HG02840 (cell line): ENCODE measurements around the gene GSK3B.
"Not testable (repeated sequence)": the region's sequence is repeated elsewhere in the genome, so short reads cannot be mapped to it uniquely, and the experiment has no call there.

Experiments used
- ATAC-seq: cut with Tn5 transposase; IDR thresholded peaks from one replicate; pipeline ENCODE4 v1.9.1; 2021; ENCODE audit warnings: mild to moderate bottlenecking, moderate library complexity, moderate number of reproducible peaks; ENCODE audit not compliant: unreplicated experiment, low FRiP score

GSK3B gene

DNA sequence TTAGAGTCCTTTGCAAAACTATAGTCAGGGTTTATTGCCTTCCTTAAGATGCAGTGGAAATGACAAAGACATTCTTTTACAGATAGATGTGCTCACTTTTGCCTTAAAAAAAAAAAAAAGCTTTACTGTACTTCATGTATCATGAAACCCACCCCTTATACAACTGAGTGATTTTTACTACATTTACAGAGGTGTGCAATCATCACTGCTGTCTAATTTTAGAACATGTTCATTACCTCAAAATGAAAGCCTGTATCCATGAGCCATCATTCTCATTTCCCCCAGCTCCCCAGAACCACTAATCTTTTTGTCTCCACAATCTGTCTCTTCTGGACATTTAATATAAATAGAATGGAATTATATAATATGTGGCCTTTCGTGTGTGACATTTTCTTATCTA is 200.5 kb downstream of the GSK3B start:
- no peak for ATAC-seq

DNA sequence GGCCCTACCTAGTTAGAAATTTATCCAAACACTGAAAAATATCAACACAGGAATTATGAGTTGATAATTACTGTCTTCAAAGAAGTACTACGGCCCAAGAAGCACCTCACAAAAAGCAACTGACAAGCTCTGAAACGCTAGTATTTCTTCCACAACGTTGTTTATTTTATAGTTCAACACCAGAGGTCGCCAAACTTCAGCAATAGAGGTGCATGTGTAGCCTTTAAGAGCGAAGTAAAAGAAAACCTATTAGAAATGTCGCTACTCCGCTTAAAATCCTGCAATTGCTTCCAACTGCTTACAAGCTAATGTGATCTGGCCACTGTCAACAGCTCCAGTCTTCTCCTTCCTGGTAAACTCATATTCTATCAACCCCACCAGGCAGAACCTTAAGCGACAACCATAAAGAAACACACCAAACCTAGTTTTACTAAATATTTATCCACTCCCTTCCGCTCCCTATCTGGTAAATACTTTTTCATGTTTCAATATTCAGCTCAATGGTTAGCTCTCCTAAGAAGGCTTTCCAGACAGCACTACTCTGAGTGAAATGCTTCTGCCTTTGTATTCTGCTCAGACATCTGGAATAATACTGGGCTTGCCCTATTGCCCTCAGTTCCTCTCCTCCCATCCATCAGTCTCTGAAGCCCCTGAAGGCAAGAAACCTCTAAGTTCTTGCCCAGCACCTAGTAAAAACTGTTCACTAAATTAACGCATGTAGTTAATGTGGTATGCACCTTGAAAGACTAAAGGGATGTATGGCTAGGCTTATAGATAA is 202.1 kb downstream of the GSK3B start:
- ATAC-seq = no peak

DNA sequence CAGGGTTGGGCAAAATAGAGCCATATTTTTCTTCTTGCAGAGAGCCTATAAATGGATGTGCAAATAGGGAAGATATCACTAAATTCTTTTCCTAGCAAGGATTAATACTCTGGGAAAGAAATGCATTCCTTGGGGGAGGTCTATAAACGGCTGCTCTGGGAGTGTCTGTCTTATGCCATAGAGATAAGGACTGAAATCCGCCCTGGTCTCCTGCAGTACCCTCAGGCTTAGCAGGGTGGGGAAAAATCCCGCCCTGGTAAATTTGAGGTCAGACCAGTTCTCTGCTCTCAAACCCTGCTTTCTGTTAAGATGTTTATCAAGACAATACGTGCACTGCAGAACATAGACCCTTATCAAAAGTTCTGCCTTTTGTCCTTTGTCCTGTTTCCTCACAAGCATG is 205.6 kb downstream of the GSK3B start:
- not testable (repeated sequence) for ATAC-seq

DNA sequence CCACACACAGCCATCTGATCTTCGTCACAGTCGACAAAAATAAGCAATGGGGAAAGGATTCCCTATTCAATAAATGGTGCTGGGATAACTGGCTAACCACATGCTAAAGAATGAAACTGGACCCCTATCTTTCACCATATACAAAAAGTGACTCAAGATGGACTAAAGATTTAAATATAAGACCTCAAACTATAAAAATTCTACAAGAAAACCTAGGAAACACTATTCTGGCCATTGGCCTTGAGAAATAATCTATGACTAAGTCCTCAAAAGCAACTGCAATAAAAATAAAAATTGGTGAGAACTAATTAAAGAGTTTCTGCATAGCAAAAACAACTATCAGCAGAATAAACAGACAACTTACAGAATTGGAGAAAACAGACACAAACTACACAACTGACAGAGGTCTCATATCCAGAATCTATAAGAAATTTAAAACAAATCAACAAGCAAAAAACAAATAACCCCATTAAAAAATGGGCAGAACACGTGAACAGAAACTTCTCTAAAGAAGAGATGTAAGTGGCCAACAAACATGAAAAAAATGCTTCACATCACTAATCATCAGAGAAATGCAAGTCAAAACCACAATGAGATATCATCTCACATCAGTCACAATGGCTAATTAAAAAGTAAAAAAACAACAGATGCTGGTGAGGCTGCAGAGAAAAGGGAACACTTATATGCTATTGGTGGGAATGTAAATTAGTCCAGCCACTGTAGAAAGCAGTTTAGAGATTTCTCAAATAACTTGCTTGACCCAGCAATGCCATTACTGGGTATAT is 208.3 kb downstream of the GSK3B start:
- ATAC-seq = no peak

DNA sequence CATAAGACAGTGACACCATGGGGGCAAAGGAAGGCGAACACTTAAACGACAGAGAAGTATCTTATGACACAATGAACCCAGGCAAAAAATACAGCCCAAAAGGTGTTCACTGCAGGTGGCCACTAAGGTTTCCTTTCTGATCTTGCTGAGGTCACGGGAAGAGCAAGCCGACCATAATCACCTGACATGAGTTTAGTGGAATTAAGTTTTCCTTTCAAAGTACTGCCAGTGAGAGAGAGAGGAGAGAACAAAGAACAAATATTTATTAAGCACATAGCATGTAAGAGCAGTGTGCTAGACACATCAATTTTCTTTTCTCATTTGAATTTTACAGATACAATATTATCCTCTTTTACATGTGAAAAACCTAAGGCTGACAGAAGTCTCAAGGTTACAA is 210.1 kb downstream of the GSK3B start:
- no peak for ATAC-seq

DNA sequence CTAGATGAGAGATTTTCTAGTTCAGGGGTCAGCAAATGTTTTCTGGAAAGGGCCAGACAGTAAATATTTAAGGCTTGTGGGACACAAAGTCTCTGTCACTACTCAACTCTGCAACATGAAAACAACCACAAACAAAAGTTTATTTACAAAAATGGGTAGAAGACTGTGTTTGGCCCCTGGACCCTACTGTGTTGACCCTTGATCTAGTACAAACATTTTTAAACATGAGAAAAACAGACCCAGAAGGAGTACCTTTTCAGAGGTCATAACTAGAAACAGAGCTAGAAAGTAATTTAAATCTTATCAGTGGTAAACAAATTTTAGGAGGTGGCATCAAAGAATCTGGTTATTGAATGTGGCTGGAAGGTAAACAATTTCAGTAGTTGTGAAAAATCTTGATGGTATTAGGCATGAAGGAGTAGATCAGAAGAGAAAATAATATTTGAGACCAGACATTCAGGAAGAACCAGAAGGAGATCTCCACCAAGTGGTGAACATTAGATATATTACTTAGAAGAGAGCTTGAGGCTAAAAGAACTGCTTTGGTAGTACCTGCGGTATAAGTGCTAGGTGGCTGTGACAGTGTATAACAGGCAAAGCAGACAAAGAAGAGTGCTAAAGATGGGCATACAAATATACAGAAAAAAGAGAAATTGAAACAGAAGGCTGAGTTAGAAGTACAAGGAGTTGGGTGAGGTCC is 210.6 kb downstream of the GSK3B start:
- ATAC-seq = no peak

DNA sequence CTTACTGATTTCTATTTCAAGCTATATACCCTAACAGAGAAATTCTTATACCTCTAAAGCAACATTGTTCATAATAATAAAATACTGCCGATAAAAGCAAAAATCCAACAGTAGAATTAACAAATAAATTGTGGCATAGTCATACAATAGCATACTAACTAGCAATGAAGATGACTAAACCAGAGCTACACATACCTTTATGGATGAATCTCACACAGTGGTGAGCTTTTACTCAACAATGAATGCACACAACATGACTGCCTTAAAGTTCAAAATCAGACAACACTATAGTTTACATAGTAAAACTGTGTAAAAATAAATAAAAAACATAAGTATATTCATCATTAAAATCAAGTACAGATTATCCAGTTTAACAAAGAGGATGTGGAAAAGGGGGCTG is 213.3 kb downstream of the GSK3B start:
- ATAC-seq = no peak

DNA sequence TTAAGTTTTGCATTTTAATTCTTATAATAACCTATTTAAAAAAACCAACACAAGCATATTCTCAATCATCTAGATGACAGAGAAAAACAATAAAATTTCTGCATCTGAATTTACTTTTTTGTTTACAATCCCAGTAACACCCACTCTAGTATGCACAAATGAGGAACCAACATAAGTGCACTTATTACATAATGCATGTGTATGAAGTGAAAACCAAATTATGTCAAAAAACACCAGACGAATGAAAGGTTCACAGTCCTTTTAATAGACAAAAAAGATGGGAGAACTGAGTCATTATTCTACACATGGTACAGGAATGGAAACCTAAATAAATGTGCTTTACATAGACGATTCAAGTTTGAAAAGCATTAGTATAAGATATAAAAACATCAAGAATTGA is 220.6 kb downstream of the GSK3B start:
- no peak for ATAC-seq

DNA sequence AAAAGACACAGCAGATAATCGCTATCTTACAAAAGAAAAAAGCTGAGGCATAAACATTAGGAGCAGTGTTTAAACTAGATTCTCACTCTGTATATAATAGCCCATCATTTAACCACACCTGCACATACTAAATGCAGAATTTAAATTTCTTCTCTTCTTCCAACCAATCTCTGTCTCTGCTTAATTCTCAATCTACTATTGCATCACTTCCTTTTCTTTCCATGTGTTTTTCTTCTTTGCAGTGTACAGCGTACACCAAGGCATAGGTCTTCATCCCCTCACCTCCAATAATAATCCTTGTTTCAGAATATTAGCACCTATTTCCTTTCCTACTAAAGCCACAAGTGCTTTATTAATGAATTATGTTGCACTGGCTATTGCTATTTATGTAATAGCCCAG is 221.5 kb downstream of the GSK3B start:
- ATAC-seq = no peak

DNA sequence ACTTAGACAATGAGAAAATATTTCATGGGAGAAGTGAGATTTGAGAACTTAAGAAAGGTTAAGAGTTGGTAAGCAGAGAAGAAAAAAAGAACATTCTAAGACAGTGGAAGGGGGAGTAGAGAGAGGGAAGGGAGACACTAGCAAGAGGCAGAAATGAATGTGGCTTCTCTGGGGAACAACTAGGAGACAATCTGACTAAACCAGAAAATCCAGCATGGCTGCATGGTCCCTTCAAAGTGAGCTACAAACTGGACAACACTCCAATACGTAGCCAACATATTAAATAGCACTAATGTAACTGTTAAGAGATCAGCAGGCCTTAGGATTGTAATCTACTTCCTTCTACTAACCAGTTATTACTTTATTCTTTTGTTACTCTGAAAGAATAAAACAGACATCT is 222.7 kb downstream of the GSK3B start:
- ATAC-seq = no peak

DNA sequence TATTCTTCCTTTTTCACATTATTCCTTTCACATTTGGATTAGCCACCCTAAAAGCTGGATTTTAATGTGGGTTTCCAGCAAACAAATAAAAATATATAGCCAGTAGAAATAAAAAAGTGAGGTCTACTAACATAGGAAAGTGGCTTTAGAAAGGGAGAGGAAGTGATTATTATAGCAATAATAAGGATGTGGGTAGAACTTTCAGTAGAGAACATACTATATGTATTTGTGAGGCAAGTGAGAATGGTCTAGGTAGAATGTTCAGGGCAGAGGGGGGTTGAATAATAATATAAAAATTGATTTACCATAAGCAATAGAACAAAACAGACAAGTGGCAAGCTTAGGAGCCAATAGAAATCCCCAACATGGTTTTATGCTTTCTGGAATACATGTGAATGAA is 223.7 kb downstream of the GSK3B start:
- ATAC-seq = no peak

DNA sequence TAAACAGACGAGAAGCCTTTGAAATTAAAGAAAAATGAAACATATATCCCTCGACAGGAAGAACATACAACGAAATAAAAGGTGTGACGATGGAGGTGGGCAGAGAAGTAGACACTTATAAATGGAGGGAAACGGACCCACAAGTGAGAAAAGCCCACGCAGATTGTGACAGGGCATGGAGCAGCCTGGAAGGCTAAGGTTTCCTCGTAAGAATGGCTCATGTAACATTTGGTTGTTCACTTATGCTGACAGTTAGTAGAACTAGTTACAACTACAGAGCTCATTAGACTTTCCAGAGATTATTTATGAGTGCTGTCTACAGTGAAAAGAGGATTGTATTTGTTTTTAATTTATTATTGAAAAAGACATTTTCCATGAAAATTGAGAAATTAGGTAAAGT is 229.8 kb downstream of the GSK3B start:
- ATAC-seq = no peak

DNA sequence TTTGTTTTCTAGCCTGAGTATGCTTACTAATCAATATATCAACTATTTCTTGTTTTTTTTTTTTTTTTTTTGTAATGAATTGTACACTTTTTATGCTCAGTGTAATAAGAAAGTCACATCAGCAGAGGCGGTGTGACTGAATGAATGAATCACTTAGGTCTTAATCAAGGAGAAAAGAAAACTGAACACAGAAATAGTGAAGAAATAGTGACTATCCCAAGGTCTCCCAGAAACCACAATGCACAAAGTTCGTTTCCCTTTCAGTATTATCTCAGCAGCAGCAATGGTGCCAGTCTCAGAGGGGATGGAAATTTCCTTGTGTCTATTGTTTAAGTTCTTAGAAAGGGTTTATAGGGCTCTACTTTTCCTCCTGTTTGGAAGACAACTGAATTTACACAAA is 231.6 kb downstream of the GSK3B start:
- no peak for ATAC-seq

DNA sequence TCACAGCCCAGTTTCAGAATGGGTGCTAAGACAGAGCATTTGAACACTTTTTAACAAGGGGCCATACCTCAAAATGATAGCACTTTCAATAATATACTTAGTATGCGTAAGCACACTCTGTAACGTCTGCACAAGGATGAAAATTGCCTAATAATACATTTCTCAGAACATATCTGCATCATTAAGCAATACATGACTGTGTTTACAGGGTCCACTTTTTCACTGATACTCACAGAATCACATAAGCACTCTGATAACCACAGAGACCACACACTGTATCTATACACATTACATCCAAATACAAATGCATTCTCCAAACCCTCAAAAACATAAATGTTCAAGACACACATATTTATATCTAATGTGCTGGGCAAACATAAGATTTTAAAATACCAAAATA is 232.6 kb downstream of the GSK3B start:
- no peak for ATAC-seq

DNA sequence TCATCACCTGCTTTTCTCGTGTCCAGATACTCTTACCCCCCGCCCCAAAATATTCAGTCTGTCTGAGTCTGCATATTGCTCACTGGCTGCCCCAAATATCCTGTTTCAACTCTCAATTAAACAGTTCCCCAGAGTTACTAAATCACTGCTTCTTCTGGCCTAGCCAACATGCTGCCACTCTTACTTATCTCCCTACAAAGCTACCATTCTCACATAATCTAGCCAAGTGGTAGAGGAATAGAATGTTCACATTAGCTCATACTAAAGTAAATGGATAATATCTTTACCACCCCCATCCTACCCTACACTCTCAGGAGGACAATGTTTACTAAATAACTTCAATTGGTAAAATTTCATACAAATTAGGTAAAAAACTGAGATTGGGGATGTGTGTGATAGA is 234.5 kb downstream of the GSK3B start:
- no peak for ATAC-seq

DNA sequence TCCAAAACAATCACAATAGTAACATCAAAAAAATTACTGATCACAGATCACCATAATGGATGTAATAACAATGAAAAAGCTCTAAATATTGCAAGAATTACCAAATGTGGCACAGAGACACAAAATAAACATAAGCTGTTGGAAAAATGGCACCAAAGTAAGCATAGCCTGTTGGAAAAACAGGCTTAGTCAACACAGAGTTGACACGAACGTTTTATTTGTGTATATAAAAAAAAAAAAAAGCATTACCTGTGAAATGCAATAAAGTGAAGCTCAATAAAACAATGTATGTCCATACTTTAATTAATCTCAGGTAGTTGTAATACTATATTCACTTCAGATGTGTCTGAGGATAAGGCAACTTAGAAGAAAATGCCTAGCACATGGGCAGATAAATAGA is 235.3 kb downstream of the GSK3B start:
- ATAC-seq = no peak

DNA sequence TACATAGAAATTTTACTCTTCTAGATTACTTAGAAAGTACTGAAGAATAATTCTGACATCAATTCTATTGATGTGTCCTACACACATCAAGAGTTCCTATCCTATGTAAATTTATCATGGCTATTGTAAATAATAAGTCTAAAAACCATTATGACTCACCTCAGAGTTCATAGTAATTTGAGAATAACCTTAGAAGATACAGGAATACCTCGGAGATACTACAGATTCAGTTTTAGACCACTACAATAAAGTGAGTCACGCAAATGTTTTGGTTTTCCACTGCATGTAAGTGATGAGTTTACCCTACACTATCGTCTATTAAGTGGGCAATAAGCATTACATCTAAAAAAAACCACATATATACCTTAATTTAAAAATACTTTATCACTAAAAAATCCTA is 237.6 kb downstream of the GSK3B start:
- ATAC-seq = no peak

DNA sequence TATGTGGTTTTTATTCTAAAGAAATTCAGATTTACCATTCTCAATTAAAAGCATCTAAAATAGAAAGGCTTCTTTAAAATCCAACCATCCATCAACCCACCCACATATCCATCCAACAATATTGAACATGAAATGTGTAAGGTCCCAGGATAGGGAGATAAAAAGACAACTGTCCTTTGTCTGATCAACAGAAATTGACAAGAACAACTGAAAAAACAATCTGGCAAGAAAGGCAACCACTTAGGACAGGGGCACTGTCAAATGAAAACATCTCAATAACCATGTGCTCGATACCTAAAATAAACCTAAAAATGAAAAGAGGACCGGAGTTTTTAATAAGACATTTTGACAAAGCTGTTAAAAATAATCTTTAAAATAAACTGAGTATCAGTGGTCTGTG is 245.1 kb downstream of the GSK3B start:
- ATAC-seq = no peak

DNA sequence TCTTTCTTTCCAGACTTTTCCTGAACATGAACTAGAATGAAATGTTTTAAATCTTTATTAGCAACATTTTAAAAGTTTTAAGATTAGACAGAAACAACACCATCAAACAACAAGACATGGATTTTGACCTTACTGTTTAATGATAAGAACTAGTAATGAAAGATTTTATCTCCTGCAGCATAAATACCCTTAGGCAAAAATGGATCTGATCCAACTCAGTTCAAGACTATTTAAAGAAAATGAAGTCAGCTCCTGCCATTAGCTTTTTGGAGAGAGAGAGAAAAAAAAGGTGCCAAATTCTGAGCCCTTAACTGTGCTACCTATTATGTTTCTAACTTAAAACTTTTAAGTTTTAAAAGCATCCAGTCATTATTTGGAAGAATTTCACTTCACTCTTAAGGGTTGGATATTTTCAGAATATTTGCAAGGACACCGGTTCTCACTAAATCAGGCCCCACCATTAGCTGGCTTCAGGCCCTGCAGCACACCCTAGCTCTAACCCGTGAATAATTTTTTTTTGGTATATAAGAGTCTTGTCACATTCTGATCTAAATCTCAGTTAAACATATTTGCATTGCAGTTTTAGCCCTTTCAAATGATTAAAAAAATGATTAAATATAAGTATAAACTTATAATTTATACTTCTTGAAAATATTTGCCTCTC is 252.3 kb downstream of the GSK3B start:
- no peak for ATAC-seq

DNA sequence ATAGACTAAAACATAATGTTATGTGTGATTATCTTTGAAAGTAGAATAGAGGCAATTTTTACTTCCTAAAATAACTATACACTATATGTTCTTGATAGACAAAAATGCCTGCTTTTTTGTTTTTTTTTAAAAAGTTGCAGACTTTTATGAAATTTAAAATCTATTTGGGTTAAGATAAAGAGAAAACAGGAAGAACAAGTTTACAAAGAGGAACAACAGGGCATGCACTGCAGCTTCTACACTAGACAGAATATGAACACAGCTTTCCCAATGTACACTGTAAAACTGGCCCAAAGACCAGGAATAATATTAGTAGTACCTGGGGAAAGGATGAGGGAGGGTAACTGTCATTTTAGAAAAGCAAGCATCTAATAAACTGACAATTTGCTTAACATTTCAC is 258.7 kb downstream of the GSK3B start:
- no peak for ATAC-seq

DNA sequence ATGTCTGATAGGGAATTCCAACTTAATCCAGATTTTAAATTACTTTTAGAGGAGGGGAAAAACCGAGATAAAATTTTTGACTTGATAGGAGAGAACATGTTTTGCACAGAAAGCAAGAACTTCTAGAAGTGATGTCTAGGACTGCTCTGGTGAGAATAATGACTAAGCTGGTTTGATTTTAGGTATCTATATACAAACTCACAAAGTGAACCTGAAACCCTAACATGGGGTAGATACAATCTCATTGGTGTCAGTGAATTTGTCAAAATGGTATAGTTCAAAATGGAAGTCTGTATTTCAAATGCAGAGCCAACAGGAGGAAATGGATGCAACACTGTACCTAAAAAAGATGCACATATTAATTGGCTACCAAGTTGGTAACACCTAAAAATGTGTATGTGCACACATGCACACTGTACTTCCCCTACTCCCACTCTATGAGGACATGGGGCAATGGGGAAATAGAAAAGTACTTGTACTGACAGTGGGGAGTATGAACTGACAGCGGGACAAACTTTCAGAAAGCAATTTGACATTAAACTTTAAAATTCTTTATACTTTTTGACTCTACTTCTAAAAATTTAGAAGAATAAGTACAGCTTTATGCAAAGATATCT is 259.4 kb downstream of the GSK3B start:
- no peak for ATAC-seq
